Osteoblast (primary cell): ENCODE results near the gene NFS1. TPM values are rescaled to one million over a fixed set of nuclear protein-coding genes. Genes with fewer than 3 reads are reported as not detected.

ENCODE experiments used
- DNase-seq: peaks from one replicate; pipeline ENCODE4 v3.0.0; 2011; ENCODE audit warnings: low spot score, mixed read lengths; ENCODE audit not compliant: insufficient read length; ENCODE audit errors: missing footprints
- H2AFZ ChIP-seq: 2 replicates; pipeline ENCODE4 v1.6.0; 2011; ENCODE audit warnings: mild to moderate bottlenecking, low read length
- H3K27ac ChIP-seq: 2 replicates; pipeline ENCODE4 v1.5.1; 2011; ENCODE audit warnings: mild to moderate bottlenecking, low read depth, low read length, moderate library complexity
- H3K27me3 ChIP-seq: 2 replicates; pipeline ENCODE4 v1.6.0; 2012; ENCODE audit warnings: mild to moderate bottlenecking, control low read depth, inconsistent platforms, low read length, moderate library complexity; ENCODE audit not compliant: insufficient read depth
- H3K36me3 ChIP-seq: 2 replicates; pipeline ENCODE4 v1.5.1; 2011; ENCODE audit warnings: mild to moderate bottlenecking, low read length, control low read depth, moderate library complexity; ENCODE audit not compliant: insufficient read depth
- H3K4me1 ChIP-seq: 2 replicates; pipeline ENCODE4 v1.5.1; 2011; ENCODE audit warnings: mild to moderate bottlenecking, low read length, control low read depth, moderate library complexity; ENCODE audit not compliant: insufficient read depth
- H3K4me2 ChIP-seq: 2 replicates; pipeline ENCODE4 v1.6.0; 2011; ENCODE audit warnings: mild to moderate bottlenecking, low read length; ENCODE audit not compliant: insufficient read depth
- H3K4me3 ChIP-seq: fragments of 200-600 bp; sonication (generic); 3 replicates; pipeline ENCODE4 v1.5.1; 2012; ENCODE audit warnings: mild to moderate bottlenecking, low read length, inconsistent platforms; ENCODE audit not compliant: insufficient read depth
- H3K79me2 ChIP-seq: 2 replicates; pipeline ENCODE4 v1.6.0; 2012; ENCODE audit warnings: mild to moderate bottlenecking, low read length, control low read depth, inconsistent platforms; ENCODE audit not compliant: insufficient read depth
- H3K9me3 ChIP-seq: 2 replicates; pipeline ENCODE4 v1.5.1; 2011; ENCODE audit warnings: low read depth, low read length, control low read depth
- H4K20me1 ChIP-seq: 2 replicates; pipeline ENCODE4 v1.6.0; 2012; ENCODE audit warnings: mild to moderate bottlenecking, low read length, control low read depth; ENCODE audit not compliant: insufficient read depth
- CTCF ChIP-seq: IDR thresholded peaks from 2 replicates; pipeline ENCODE4 v1.5.1; 2011; ENCODE audit warnings: mild to moderate bottlenecking, low read depth, low read length, moderate library complexity; ENCODE audit errors: extremely low read depth
- total RNA-seq: library from RNA; depleted of rRNA; stranded (reverse); fragments of >200 nt; gene quantifications from 2 replicates; pipeline ENCODE4 v1.2.3, GENCODE V29; 2012

Gene NFS1
- total RNA-seq, 1 donor, result 21.7 TPM

DNA sequence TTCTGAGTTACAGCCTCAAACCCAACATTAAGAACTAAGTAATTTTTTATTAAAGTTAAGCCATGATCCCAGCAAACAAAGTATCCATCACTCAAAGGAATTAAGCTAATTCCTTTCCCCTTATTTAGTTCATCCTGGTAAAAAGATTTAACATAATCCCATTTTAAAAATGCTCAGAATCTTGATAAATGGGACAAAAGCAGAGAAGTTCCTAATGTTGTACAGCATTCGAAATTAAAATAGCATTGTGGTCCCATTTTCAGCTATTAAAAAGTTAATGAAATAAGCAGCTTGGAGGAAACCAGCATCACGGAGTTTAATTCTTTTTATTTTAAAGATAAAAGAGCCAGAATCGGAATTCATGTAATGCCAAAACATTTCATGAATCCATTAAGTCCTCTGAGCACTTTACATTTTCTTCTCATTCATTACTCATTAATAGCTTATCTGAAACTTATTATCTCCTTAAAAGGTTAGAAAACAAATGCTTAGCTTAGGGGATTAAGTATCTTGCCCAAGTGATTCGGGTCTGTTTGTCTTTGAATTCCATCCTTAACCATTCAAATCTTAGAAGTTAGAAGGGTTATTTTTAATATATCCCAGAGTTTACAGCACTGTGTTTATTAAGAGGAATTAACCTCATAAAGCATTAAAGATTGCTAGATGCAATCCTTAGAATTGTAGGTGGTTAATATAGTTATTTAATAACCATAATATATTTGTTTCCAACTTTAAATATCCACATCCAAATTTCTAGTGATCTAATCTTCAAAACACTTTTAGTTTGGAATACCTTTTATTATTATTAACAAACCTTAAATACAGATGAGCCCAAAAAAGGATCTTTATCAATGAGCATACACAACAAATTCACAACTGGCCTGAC, 31.7 kb upstream of the NFS1 start:
- no peak for DNase-seq
- H3K9me3 ChIP-seq, result no peaks in the 10 kb centered on the region
- no peak for TF ChIP-seq CTCF
- H3K4me1 ChIP-seq, result peaks cover 35% of the 10 kb centered on the region
- H3K36me3 ChIP-seq, result peaks cover 95% of the 10 kb centered on the region
- no peak overlapping the region for H3K4me3 ChIP-seq
- H3K27me3 ChIP-seq, result no peaks in the 10 kb centered on the region
- no peak overlapping the region for H3K27ac ChIP-seq
- no peak overlapping the region for H2AFZ ChIP-seq
- H4K20me1 ChIP-seq, result peaks cover 77% of the 10 kb centered on the region
- H3K79me2 ChIP-seq, result peaks cover 97% of the 10 kb centered on the region
- H3K4me2 ChIP-seq, result peak overlapping the region; percentile 11

GRCh38 chr20:35729836-35730582, 30.9 kb upstream of the NFS1 start:
- Histone ChIP-seq H3K79me2 (peaks cover 97% of the 10 kb centered on the region), H3K4me2 (peak overlapping the region; percentile 11), H2AFZ (no peak overlapping the region), H4K20me1 (peaks cover 77% of the 10 kb centered on the region), H3K27ac (peak overlapping the region; percentile 3), H3K27me3 (no peaks in the 10 kb centered on the region), H3K4me3 (no peak overlapping the region), H3K4me1 (peaks cover 27% of the 10 kb centered on the region), H3K9me3 (no peaks in the 10 kb centered on the region), H3K36me3 (peaks cover 95% of the 10 kb centered on the region)
- no peak for TF ChIP-seq CTCF
- DNase-seq, result no peak

DNA sequence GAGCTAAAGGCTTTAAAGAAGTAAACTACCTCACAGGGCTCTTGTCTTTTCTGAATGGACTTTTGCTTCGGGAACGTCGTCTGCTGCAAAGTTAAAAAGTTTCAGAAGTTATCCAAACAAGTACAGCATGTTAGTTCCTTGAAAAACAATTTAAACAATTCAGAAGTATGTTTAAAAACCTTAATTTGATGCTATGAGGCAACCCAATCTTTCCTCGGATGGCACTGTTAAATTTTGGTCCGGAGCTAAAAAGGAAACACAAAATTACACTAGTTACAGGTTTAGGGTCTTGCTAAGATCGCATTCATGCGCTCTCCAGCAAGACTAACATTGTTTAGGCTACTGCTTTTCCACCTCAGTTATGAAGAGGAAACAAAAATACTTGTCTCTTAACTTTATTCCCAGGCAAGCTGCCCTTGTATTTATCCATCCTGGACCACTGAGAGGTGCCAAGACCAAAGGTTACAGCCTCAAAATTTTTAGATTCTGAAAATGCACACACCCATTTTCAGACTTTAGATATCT, 30.2 kb upstream of the NFS1 start:
- H3K4me1 ChIP-seq, result peaks cover 21% of the 10 kb centered on the region
- H4K20me1 ChIP-seq, result peaks cover 73% of the 10 kb centered on the region
- H3K4me2 ChIP-seq, result peak overlapping the region; percentile 3
- H3K79me2 ChIP-seq, result peaks cover 97% of the 10 kb centered on the region
- H3K27me3 ChIP-seq, result no peaks in the 10 kb centered on the region
- no peaks in the 10 kb centered on the region for H3K9me3 ChIP-seq
- peaks cover 95% of the 10 kb centered on the region for H3K36me3 ChIP-seq
- H3K27ac ChIP-seq, result peak overlapping the region; percentile 5
- no peak overlapping the region for H2AFZ ChIP-seq
- DNase-seq, result no peak
- H3K4me3 ChIP-seq, result no peak overlapping the region
- no peak for TF ChIP-seq CTCF
